GM12878 (cell line): ENCODE data around the gene RNF34. TPM values are rescaled to one million over a fixed set of nuclear protein-coding genes. Genes with fewer than 3 reads are reported as not detected.

Source experiments
- ATAC-seq: fragments of 200-7000 bp; cut with Tn5 transposase; 3 replicates; pipeline ENCODE4 v1.9.1; 2020; ENCODE audit warnings: mild to moderate bottlenecking, moderate library complexity
- BruUV-seq: library from RNA; stranded (reverse); fragments of 400-500 nt; replicated peaks from 2 replicates; lab custom pipeline; 2021; lab: Mats Ljungman, UMichigan
- CTCF ChIA-PET: fragments of 300-600 bp; sonication (Branson Sonifier 250); formaldehyde crosslinking; extraction: SDS; loops from one replicate; lab custom pipeline; 2021; ENCODE audit warnings: inconsistent platforms; lab: Yijun Ruan, JAX
- POLR2A ChIA-PET: fragments of 350-600 bp; formaldehyde crosslinking; extraction: SDS; loops from one replicate; lab custom pipeline; 2021; ENCODE audit warnings: inconsistent platforms; lab: Charles Lee
- RAD21 ChIA-PET: fragments of 300-600 bp; sonication (Branson Sonifier 250); formaldehyde crosslinking; loops from one replicate; lab custom pipeline; 2023; ENCODE audit warnings: antibody characterized with exemption; ENCODE audit not compliant: unreplicated experiment; lab: Charles Lee
- SMC1A ChIA-PET: fragments of 300-600 bp; sonication (Branson Sonifier 250); formaldehyde crosslinking; loops from one replicate; lab custom pipeline; 2023; ENCODE audit not compliant: unreplicated experiment, uncharacterized antibody; lab: Charles Lee
- DNase-seq: peaks from one replicate; pipeline ENCODE4 v3.0.0-alpha.2; 2011; ENCODE audit warnings: low read depth, low spot score
- FAIRE-seq: peaks from 3 replicates; lab custom pipeline; 2011; peaks lifted over from hg19 to GRCh38; lab: Jason Lieb, UNC
- H2AFZ ChIP-seq: 2 replicates; pipeline ENCODE4 v1.6.0; 2011; ENCODE audit warnings: low read depth, low read length, control low read depth; ENCODE audit not compliant: control insufficient read depth
- H3K27ac ChIP-seq: 2 replicates; pipeline ENCODE4 v1.5.1; 2011; ENCODE audit warnings: control low read depth; ENCODE audit not compliant: control insufficient read depth, insufficient read depth
- H3K27me3 ChIP-seq, 2 experiments: replicated peaks in 1 of 2; 2 replicates each; pipeline versions ENCODE4 v1.6.0 to v1.6.1; 2011; ENCODE audit warnings: low read length in 1 of 2; ENCODE audit not compliant: control insufficient read depth in 2 of 2, insufficient read depth in 2 of 2
- H3K36me3 ChIP-seq, 2 experiments: 2 replicates each; pipeline ENCODE4 v1.5.1; 2011; ENCODE audit warnings: low read length in 1 of 2; ENCODE audit not compliant: control insufficient read depth in 2 of 2, insufficient read depth in 2 of 2
- H3K4me1 ChIP-seq: 2 replicates; pipeline ENCODE4 v1.6.1; 2011; ENCODE audit warnings: mild to moderate bottlenecking, low read length, moderate library complexity, mixed read lengths; ENCODE audit not compliant: control insufficient read depth, insufficient read depth
- H3K4me2 ChIP-seq: 2 replicates; pipeline ENCODE4 v1.6.0; 2011; ENCODE audit warnings: control low read depth; ENCODE audit not compliant: control insufficient read depth, insufficient read depth
- H3K4me3 ChIP-seq: fragments of 200-600 bp; sonication (generic); 2 replicates; pipeline ENCODE4 v1.5.1; 2016
- H3K79me2 ChIP-seq: 2 replicates; pipeline ENCODE4 v1.6.0; 2011; ENCODE audit warnings: low read length; ENCODE audit not compliant: control insufficient read depth, insufficient read depth
- H3K9ac ChIP-seq: 2 replicates; pipeline ENCODE4 v1.8.0; 2011; ENCODE audit warnings: low read length, control low read depth, mixed read lengths; ENCODE audit not compliant: control insufficient read depth, insufficient read depth
- H3K9me3 ChIP-seq: replicated peaks from 3 replicates; pipeline ENCODE4 v1.5.1; 2011; ENCODE audit warnings: mild to moderate bottlenecking, low read length; ENCODE audit not compliant: control insufficient read depth, insufficient read depth
- H4K20me1 ChIP-seq: 2 replicates; pipeline ENCODE4 v1.6.0; 2011; ENCODE audit not compliant: control insufficient read depth, insufficient read depth
- CREB1 ChIP-seq: IDR thresholded peaks from 2 replicates; pipeline ENCODE4 v1.6.1; 2012; ENCODE audit warnings: low read depth, mild to moderate bottlenecking, inconsistent platforms
- FOXK2 ChIP-seq: fragments of 450-650 bp; IDR thresholded peaks from 2 replicates; pipeline ENCODE4 v1.6.1; 2017; ENCODE audit warnings: mild to moderate bottlenecking, moderate library complexity
- MEF2A ChIP-seq: IDR thresholded peaks from 2 replicates; pipeline ENCODE4 v1.6.1; 2011; ENCODE audit warnings: low read depth, mild to moderate bottlenecking, low read length, moderate library complexity; ENCODE audit not compliant: insufficient read depth
- MXI1 ChIP-seq: fragments of 150-350 bp; IDR thresholded peaks from 2 replicates; pipeline ENCODE4 v1.6.1; 2011; ENCODE audit warnings: low read depth, mild to moderate bottlenecking, inconsistent platforms, low read length, improper control_type of control experiment
- POLR2AphosphoS5 ChIP-seq: IDR thresholded peaks from 2 replicates; pipeline ENCODE4 v1.6.1; 2011; ENCODE audit warnings: mild to moderate bottlenecking, low read length, inconsistent platforms
- SREBF2 ChIP-seq: IDR thresholded peaks from 2 replicates; pipeline ENCODE4 v1.6.1; 2012; ENCODE audit warnings: mild to moderate bottlenecking, low read length
- ZNF207 ChIP-seq: fragments of 450-650 bp; IDR thresholded peaks from 2 replicates; pipeline ENCODE4 v1.6.1; 2014; ENCODE audit warnings: antibody characterized with exemption, mild to moderate bottlenecking, borderline replicate concordance
- WGBS: methylation state at CpG from one replicate; pipeline ENCODE4 v1.1.6; 2016; ENCODE audit warnings: low lambda C conversion rate; ENCODE audit not compliant: insufficient replicate concordance, insufficient coverage; ENCODE audit errors: missing lambda C conversion rate; 5-methylcytosine and 5-hydroxymethylcytosine counted together
- in situ Hi-C: fragments of 300-500 bp; cut with MboI; formaldehyde crosslinking; loops from 9 replicates; pipeline ENCODE4 v1.14.3; 2018; ENCODE audit warnings: mixed read lengths
- intact Hi-C: fragments of 100-400 bp; cut with micrococcal nuclease; formaldehyde crosslinking; loops from one replicate; pipeline ENCODE4 v1.14.2; 2022; ENCODE audit not compliant: unreplicated experiment
- polyA plus RNA-seq, 11 experiments: library from polyadenylated mRNA; depleted of rRNA in 4 of 11; unstranded in 6 of 11; stranded (reverse) in 5 of 11; fragments of >200 nt; fragmentation: Nextera tagmentation in 4 of 11; fragmentation: Illumina TruSeq in 1 of 11; extraction: Ambion mirVana in 4 of 11; extraction: Trizol in 1 of 11; gene quantifications; 1 replicate in 1 of 11; 2 replicates in 10 of 11; pipeline versions ENCODE4 v1.2.1 to v1.2.3, GENCODE V29; 2011 to 2016; ENCODE audit warnings: inconsistent platforms in 2 of 11, missing spikeins in 2 of 11, low read depth in 1 of 11
- total RNA-seq, 4 experiments: library from RNA; depleted of rRNA in 3 of 4; stranded (reverse); fragments of >200 nt in 3 of 4; fragmentation: Illumina TruSeq in 1 of 4; extraction: Trizol in 1 of 4; gene quantifications; 2 replicates each; pipeline versions ENCODE4 v1.2.1 to v1.2.3, GENCODE V29; 2013 to 2021
- TF ChIP-seq, protein P1 (sequence below): fragments of 150-350 bp; IDR thresholded peaks from 2 replicates; pipeline ENCODE4 v1.6.1; 2016; ENCODE audit warnings: low read depth, low read length
- TF ChIP-seq, protein P2 (sequence below): IDR thresholded peaks from 2 replicates; pipeline ENCODE4 v1.6.1; 2012; ENCODE audit warnings: low read depth, low read length, improper control_type of control experiment

The RNF34 gene
- total and polyA plus RNA-seq, 10 of the 15 experiments (the other 5 are each of a cell fraction or from before 2014, with no cell fraction given) = 63.6 to 199 (median 115) TPM

DNA sequence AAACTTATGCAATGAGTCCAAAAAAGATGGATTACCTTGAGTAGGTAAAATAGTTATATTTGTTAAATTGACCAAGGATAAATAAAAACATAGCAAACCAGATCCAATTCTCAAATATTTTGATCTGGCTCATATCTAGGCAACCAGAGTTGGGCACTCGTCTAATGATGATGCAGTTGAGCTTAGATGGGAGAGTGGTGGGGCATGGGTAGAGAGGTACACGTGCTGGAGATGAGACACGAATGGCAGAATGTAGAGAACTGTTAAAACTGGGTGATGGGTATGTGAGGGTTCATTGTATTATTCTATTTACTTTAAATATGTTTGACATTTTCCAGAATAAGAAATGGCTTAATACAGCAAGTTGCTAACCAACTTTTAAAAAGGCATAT lies 7.6 kb upstream of the RNF34 start:
- in situ Hi-C loops (no loop called here), intact Hi-C loops (no loop called here)
- POLR2A ChIA-PET = interaction anchor here (0.6 to 1.7 kb wide), 4 partner anchors 9 to 225 kb away, joined by 3 to 19 read pairs (median 3); partner anchors contain the start of genes ANAPC5 and RNF34
- Histone ChIP-seq H3K4me1 (peaks cover 7% of the 10 kb centered on the region), H4K20me1 (no peaks in the 10 kb centered on the region), H2AFZ (peak overlapping the region; percentile 94), H3K79me2 (no peaks in the 10 kb centered on the region), H3K27ac (peak overlapping the region; percentile 72), H3K4me2 (peak overlapping the region; percentile 95), H3K9ac (peak overlapping the region; percentile 58)
- BruUV-seq = TSS peak; percentile 87
- 84% methylated on average over 3 of the region's 3 CpGs for WGBS
- SMC1A ChIA-PET = interaction anchor here (0.7 to 2.4 kb wide), 8 partner anchors 9 to 332 kb away, joined by 3 to 17 read pairs (median 4); no protein-coding TSS in a partner anchor
- TF ChIP-seq, protein P1, sequence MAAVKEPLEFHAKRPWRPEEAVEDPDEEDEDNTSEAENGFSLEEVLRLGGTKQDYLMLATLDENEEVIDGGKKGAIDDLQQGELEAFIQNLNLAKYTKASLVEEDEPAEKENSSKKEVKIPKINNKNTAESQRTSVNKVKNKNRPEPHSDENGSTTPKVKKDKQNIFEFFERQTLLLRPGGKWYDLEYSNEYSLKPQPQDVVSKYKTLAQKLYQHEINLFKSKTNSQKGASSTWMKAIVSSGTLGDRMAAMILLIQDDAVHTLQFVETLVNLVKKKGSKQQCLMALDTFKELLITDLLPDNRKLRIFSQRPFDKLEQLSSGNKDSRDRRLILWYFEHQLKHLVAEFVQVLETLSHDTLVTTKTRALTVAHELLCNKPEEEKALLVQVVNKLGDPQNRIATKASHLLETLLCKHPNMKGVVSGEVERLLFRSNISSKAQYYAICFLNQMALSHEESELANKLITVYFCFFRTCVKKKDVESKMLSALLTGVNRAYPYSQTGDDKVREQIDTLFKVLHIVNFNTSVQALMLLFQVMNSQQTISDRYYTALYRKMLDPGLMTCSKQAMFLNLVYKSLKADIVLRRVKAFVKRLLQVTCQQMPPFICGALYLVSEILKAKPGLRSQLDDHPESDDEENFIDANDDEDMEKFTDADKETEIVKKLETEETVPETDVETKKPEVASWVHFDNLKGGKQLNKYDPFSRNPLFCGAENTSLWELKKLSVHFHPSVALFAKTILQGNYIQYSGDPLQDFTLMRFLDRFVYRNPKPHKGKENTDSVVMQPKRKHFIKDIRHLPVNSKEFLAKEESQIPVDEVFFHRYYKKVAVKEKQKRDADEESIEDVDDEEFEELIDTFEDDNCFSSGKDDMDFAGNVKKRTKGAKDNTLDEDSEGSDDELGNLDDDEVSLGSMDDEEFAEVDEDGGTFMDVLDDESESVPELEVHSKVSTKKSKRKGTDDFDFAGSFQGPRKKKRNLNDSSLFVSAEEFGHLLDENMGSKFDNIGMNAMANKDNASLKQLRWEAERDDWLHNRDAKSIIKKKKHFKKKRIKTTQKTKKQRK = no peak
- TF ChIP-seq MEF2A = no peak
- no peak for TF ChIP-seq FOXK2
- TF ChIP-seq, protein P2, sequence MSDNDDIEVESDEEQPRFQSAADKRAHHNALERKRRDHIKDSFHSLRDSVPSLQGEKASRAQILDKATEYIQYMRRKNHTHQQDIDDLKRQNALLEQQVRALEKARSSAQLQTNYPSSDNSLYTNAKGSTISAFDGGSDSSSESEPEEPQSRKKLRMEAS = no peak
- TF ChIP-seq SREBF2 = no peak
- no peak for TF ChIP-seq MXI1
- no peak for TF ChIP-seq POLR2AphosphoS5
- TF ChIP-seq CREB1 = no peak
- no peak for TF ChIP-seq ZNF207
- TF ChIP-seq, all 136 proteins: peak for 0
- H3K4me3 ChIP-seq = no peak overlapping the region
- CTCF ChIA-PET = interaction anchor here (1.0 to 1.7 kb wide), 7 partner anchors 8 to 69 kb away, joined by 3 to 6 read pairs (median 4); partner anchors contain the start of gene RNF34
- no peaks in the 10 kb centered on the region; the same call in 2 of the 3 replicates for H3K9me3 ChIP-seq
- no peak for DNase-seq
- ATAC-seq = peak; percentile 22; the same call in 1 of the 3 replicates
- H3K27me3 ChIP-seq = no peaks in the 10 kb centered on the region
- no peaks in the 10 kb centered on the region for H3K36me3 ChIP-seq
- FAIRE-seq = no peak
- RAD21 ChIA-PET = interaction anchor here (1.0 to 1.8 kb wide), 4 partner anchors 9 to 42 kb away, joined by 3 to 7 read pairs (median 4); partner anchors contain the start of gene ANAPC5
